ENCODE data around the gene GPRIN3.

- TF ChIP-seq CTCF (IDR thresholded peaks at IDR 0.05; ENCODE audit: insufficient read depth, low read length) (no peak), SPI1 (IDR thresholded peaks at IDR 0.05; ENCODE audit: borderline replicate concordance, low read depth) (no peak), REST (IDR thresholded peaks at IDR 0.05; ENCODE audit: insufficient replicate concordance, low read depth) (no peak)
These were observed 32.0 kb downstream of the GPRIN3 start for GRCh38 chr4:89275587-89275986.

Measured in HL-60 (cell line).